Endodermal cell (in vitro differentiated cells): Measurements from ENCODE around the gene NKD2. TPM values are rescaled to one million over a fixed set of nuclear protein-coding genes. Genes with fewer than 3 reads are reported as not detected.

Experiments
- DNase-seq: peaks from one replicate; pipeline ENCODE4 v3.0.0-alpha.2; 2017
- H3K27ac ChIP-seq: 2 replicates; pipeline ENCODE4 v1.5.1; 2013; ENCODE audit warnings: mild to moderate bottlenecking, low read depth, low read length, moderate library complexity
- H3K27me3 ChIP-seq: 2 replicates; pipeline ENCODE4 v1.6.1; 2013; ENCODE audit warnings: mild to moderate bottlenecking, low read length, moderate library complexity; ENCODE audit not compliant: insufficient read depth, control insufficient read depth, poor library complexity, severe bottlenecking
- H3K36me3 ChIP-seq: 2 replicates; pipeline ENCODE4 v1.7.0; 2013; ENCODE audit warnings: mild to moderate bottlenecking, low read length, moderate library complexity; ENCODE audit not compliant: control insufficient read depth, insufficient read depth
- H3K4me1 ChIP-seq: one replicate; pipeline ENCODE4 v1.7.0; 2013; ENCODE audit warnings: low read length; ENCODE audit not compliant: control insufficient read depth, insufficient read depth
- H3K4me3 ChIP-seq: 2 replicates; pipeline ENCODE4 v1.5.1; 2013; ENCODE audit warnings: mild to moderate bottlenecking, low read length, moderate library complexity
- H3K9ac ChIP-seq: 2 replicates; pipeline ENCODE4 v1.6.1; 2013; ENCODE audit warnings: mild to moderate bottlenecking, low read length, moderate library complexity; ENCODE audit not compliant: poor library complexity, severe bottlenecking; ENCODE audit errors: extremely low read depth
- H3K9me3 ChIP-seq: 2 replicates; pipeline ENCODE4 v1.6.1; 2013; ENCODE audit warnings: mild to moderate bottlenecking, low read length, moderate library complexity; ENCODE audit not compliant: control insufficient read depth
- H3K27ac Mint-ChIP-seq: 2 replicates; pipeline ENCODE4 v1.8.0; 2020; ENCODE audit warnings: mixed read lengths
- H3K27me3 Mint-ChIP-seq: 2 replicates; pipeline ENCODE4 v1.8.0; 2021; ENCODE audit warnings: mild to moderate bottlenecking, mixed read lengths; ENCODE audit not compliant: insufficient read depth
- H3K36me3 Mint-ChIP-seq: 2 replicates; pipeline ENCODE4 v1.8.0; 2020; ENCODE audit warnings: low read depth, mixed read lengths
- H3K4me1 Mint-ChIP-seq: 2 replicates; pipeline ENCODE4 v1.8.0; 2020; ENCODE audit warnings: mixed read lengths
- H3K4me3 Mint-ChIP-seq: 2 replicates; pipeline ENCODE4 v1.8.0; 2020; ENCODE audit warnings: mild to moderate bottlenecking, moderate library complexity, mixed read lengths
- H3K9me3 Mint-ChIP-seq: 2 replicates; pipeline ENCODE4 v1.8.0; 2020; ENCODE audit warnings: mild to moderate bottlenecking, mixed read lengths
- WGBS, 2 experiments: methylation state at CpG; one replicate each; pipeline versions ENCODE4 v1.1.5 to v1.1.7; 2013; ENCODE audit warnings: missing lambda C conversion rate in 2 of 2, mixed read lengths in 1 of 2; ENCODE audit not compliant: insufficient coverage in 1 of 2, insufficient read length in 1 of 2; 5-methylcytosine and 5-hydroxymethylcytosine counted together
- total RNA-seq, 2 donors: library from RNA; stranded (reverse); fragmentation: NEBNext Ultra II Directional in 1 of 2; extraction: Animal tissue kit (Norgen Biotek cat#: 25700) in 1 of 2; gene quantifications; 2 replicates in 1 of 2; 3 replicates in 1 of 2; pipeline ENCODE4 v1.2.1, GENCODE V29; 2021
- TF ChIP-seq, protein P1 (sequence below): fragments of 200-600 bp; sonication (generic); conservative IDR thresholded peaks from 2 replicates; pipeline ENCODE4 v1.5.0; 2021; ENCODE audit warnings: antibody characterized with exemption, mild to moderate bottlenecking

Gene NKD2
- total RNA-seq, 2 donors from 2014 or later, result 11.2 to 13.9 TPM

DNA sequence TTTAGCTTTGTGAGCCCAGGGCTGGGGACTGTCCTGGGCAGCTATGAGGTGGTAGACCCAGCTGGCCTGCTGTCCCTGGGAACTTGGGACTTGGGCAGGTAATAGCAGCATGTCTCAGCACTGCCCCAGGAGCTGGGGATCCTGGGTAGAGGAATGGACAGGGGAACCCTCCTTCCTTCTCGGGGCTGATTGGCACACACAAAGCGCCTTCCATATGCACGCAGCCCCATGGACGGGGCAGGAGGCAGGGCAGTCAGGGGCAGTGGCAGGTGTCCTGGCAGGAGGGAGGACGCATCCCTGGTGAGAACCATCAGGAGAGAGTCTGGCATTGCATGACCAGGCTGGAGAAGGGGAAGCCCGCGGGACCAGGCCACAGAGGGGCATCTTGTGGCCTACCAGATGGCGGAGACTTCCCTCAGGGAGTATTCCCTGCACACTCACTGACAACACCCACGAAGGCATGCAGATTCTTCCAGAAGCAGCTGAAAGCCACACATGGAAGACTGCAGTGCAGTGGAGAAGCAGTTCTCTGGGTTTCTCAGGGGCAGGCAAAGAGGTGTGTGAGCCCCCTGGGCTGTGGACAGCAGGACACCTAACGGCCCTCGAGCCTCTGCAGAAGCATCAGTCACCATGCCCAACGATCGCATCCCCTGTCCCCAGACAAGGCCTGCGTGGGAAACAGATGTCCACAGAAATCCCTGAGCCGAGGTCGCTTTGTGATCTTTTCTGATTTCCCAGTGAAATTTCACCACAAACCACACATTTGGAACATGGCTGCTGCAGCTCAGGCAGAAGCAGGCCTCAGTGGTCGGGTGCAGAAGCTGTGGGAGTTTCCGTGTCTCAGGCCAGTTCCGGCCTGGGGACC, 7.0 kb upstream of the NKD2 start:
- H3K27me3 Mint-ChIP-seq, result peaks cover 81% of the 10 kb centered on the region
- 86 to 92% methylated on average over 12 to 19 of the region's 19 CpGs for WGBS, 2 experiments

DNA sequence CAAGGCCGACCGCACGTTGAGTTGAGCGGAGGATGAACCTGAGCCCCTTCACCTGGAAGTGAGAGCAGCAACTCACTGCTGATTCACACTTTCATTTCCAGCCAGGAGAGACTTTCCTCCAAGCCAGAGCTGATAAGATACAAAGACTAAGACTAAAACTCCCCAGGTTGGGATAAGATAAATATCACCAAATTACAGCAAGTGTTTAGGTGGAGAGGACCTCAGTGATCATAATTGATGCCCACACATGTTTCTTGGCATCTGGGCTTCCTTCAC, 6.4 kb upstream of the NKD2 start:
- Mint-ChIP-seq H3K9me3 (no peaks in the 10 kb centered on the region), H3K27me3 (peaks cover 84% of the 10 kb centered on the region), H3K36me3 (no peaks in the 10 kb centered on the region), H3K4me1 (peaks cover 4% of the 10 kb centered on the region), H3K4me3 (no peak overlapping the region), H3K27ac (no peak overlapping the region)
- no peak for DNase-seq
- Histone ChIP-seq H3K27ac (no peak overlapping the region), H3K27me3 (peaks cover 94% of the 10 kb centered on the region), H3K36me3 (no peaks in the 10 kb centered on the region), H3K4me3 (no peak overlapping the region), H3K9me3 (no peaks in the 10 kb centered on the region), H3K9ac (no peak overlapping the region), H3K4me1 (no peaks in the 10 kb centered on the region)
- TF ChIP-seq, protein P1, sequence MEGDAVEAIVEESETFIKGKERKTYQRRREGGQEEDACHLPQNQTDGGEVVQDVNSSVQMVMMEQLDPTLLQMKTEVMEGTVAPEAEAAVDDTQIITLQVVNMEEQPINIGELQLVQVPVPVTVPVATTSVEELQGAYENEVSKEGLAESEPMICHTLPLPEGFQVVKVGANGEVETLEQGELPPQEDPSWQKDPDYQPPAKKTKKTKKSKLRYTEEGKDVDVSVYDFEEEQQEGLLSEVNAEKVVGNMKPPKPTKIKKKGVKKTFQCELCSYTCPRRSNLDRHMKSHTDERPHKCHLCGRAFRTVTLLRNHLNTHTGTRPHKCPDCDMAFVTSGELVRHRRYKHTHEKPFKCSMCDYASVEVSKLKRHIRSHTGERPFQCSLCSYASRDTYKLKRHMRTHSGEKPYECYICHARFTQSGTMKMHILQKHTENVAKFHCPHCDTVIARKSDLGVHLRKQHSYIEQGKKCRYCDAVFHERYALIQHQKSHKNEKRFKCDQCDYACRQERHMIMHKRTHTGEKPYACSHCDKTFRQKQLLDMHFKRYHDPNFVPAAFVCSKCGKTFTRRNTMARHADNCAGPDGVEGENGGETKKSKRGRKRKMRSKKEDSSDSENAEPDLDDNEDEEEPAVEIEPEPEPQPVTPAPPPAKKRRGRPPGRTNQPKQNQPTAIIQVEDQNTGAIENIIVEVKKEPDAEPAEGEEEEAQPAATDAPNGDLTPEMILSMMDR, result no peak
- WGBS, 2 experiments, result 87 to 89% methylated on average over 3 to 4 of the region's 4 CpGs

More for the DNA sequence above, 7.0 kb upstream of the NKD2 start:
- H3K27me3 ChIP-seq, result peaks cover 88% of the 10 kb centered on the region
- no peak overlapping the region for H3K27ac ChIP-seq
- H3K36me3 ChIP-seq, result no peaks in the 10 kb centered on the region
- peak; percentile 32 for DNase-seq
- H3K4me1 Mint-ChIP-seq, result peaks cover 10% of the 10 kb centered on the region
- H3K9me3 ChIP-seq, result no peaks in the 10 kb centered on the region
- no peaks in the 10 kb centered on the region for H3K4me1 ChIP-seq
- no peak overlapping the region for H3K4me3 Mint-ChIP-seq
- TF ChIP-seq, protein P1, result no peak
- no peak overlapping the region for H3K27ac Mint-ChIP-seq
- H3K9ac ChIP-seq, result no peak overlapping the region
- no peaks in the 10 kb centered on the region for H3K9me3 Mint-ChIP-seq
- H3K4me3 ChIP-seq, result no peak overlapping the region
- H3K36me3 Mint-ChIP-seq, result no peaks in the 10 kb centered on the region

DNA sequence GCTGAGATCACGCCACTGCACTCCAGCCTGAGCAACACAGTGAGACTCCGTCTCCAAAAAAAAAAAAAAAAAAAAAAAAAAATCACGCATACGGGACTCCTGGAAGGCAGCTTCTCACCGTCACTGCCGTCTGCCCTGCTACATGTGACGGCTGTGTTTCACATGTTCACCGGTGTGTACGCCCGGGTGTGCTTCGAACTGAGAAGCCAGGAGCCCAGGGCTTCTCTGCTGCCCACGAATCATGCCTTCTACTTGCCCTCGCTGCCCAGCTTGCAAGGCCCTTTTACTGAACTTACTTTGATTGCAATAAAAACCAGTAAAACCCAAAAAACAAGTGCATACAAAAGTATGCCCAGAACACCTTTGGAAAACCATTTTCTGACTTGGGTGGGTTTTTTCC, 5.8 kb upstream of the NKD2 start:
- Mint-ChIP-seq H3K27me3 (peaks cover 89% of the 10 kb centered on the region), H3K4me3 (no peak overlapping the region)

More for the DNA sequence above, 5.8 kb upstream of the NKD2 start:
- no peaks in the 10 kb centered on the region for H3K9me3 ChIP-seq
- TF ChIP-seq, protein P1, result no peak
- no peaks in the 10 kb centered on the region for H3K9me3 Mint-ChIP-seq
- no peak overlapping the region for H3K9ac ChIP-seq
- H3K36me3 Mint-ChIP-seq, result no peaks in the 10 kb centered on the region
- no peak overlapping the region for H3K27ac Mint-ChIP-seq
- H3K4me3 ChIP-seq, result no peak overlapping the region
- H3K4me1 ChIP-seq, result no peaks in the 10 kb centered on the region
- peak; percentile 27 for DNase-seq
- no peaks in the 10 kb centered on the region for H3K36me3 ChIP-seq
- H3K27ac ChIP-seq, result no peak overlapping the region
- peaks cover 97% of the 10 kb centered on the region for H3K27me3 ChIP-seq
- H3K4me1 Mint-ChIP-seq, result peaks cover 2% of the 10 kb centered on the region
- WGBS, 2 experiments, result 93 to 98% methylated on average over 8 to 13 of the region's 13 CpGs
